ENCODE results near the gene PLB1.

PLB1 gene

DNA sequence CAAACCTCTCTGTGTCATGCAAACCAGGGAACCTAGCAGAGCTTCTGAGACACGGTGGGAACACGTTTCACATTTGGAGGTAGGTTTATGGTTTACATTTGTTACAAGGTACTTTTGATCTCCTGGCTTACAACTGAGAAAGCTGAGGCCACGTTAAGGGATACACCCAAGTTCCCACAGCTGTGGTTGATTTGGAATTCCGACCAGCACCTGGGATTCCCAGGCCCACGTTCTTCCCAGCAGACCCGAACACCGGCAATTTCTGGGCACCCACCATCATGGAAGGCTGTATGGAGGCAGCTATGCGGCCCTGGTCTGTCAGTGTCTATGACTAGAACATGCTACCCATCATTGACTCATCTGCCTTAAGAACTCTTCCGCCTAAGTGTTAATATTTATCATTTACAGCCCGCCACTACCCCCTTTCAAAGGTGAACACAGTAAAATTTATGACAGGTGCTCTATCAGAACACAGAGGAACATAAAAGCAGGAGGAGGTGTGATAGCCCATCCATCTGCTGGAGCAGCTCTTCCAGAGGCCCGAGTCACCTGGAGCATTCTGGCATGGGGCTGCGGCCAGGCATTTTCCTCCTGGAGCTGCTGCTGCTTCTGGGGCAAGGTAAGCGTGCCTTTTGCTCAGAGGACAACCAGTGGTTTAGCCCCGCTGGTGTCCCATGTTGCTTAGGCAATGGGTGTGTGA is at the start of gene PLB1:
Gene PLB1 (plus strand): TSS at position 510 of the 700 bp plus-strand sequence. CDS start 55 bp downstream, at position 565.
- no peaks in the 10 kb centered on the region for H3K27me3 ChIP-seq (ENCODE audit: insufficient read depth, low read depth, severe bottlenecking)
- H3K4me3 ChIP-seq (ENCODE audit: low read depth, low read length) = no peak within 1 kb of the TSS
- no peak for DNase-seq
- no peaks in the 10 kb centered on the region for H3K9me3 ChIP-seq (ENCODE audit: severe bottlenecking)
- H3K36me3 ChIP-seq = no peaks in the 10 kb centered on the region
- TF ChIP-seq, protein P1, sequence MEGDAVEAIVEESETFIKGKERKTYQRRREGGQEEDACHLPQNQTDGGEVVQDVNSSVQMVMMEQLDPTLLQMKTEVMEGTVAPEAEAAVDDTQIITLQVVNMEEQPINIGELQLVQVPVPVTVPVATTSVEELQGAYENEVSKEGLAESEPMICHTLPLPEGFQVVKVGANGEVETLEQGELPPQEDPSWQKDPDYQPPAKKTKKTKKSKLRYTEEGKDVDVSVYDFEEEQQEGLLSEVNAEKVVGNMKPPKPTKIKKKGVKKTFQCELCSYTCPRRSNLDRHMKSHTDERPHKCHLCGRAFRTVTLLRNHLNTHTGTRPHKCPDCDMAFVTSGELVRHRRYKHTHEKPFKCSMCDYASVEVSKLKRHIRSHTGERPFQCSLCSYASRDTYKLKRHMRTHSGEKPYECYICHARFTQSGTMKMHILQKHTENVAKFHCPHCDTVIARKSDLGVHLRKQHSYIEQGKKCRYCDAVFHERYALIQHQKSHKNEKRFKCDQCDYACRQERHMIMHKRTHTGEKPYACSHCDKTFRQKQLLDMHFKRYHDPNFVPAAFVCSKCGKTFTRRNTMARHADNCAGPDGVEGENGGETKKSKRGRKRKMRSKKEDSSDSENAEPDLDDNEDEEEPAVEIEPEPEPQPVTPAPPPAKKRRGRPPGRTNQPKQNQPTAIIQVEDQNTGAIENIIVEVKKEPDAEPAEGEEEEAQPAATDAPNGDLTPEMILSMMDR (IDR thresholded peaks at IDR 0.05; ENCODE audit: low read depth, low read length) = no peak
- H3K27ac ChIP-seq = no peak within 1 kb of the TSS

GRCh38 chr2:28446531-28446930 is 49.3 kb upstream of the PLB1 start:
- Histone ChIP-seq H3K4me3 (ENCODE audit: low read depth, low read length) (no peak overlapping the region), H3K27me3 (ENCODE audit: insufficient read depth, low read depth, severe bottlenecking) (no peaks in the 10 kb centered on the region), H3K9me3 (ENCODE audit: severe bottlenecking) (no peaks in the 10 kb centered on the region), H3K36me3 (no peaks in the 10 kb centered on the region), H3K27ac (no peak overlapping the region)
- no peak for DNase-seq
- TF ChIP-seq, protein P1 (IDR thresholded peaks at IDR 0.05; ENCODE audit: low read depth, low read length) = no peak

- no peak overlapping the region for H3K27ac ChIP-seq
Measured at GRCh38 chr2:28447086-28447485, 48.8 kb upstream of the PLB1 start.

DNA sequence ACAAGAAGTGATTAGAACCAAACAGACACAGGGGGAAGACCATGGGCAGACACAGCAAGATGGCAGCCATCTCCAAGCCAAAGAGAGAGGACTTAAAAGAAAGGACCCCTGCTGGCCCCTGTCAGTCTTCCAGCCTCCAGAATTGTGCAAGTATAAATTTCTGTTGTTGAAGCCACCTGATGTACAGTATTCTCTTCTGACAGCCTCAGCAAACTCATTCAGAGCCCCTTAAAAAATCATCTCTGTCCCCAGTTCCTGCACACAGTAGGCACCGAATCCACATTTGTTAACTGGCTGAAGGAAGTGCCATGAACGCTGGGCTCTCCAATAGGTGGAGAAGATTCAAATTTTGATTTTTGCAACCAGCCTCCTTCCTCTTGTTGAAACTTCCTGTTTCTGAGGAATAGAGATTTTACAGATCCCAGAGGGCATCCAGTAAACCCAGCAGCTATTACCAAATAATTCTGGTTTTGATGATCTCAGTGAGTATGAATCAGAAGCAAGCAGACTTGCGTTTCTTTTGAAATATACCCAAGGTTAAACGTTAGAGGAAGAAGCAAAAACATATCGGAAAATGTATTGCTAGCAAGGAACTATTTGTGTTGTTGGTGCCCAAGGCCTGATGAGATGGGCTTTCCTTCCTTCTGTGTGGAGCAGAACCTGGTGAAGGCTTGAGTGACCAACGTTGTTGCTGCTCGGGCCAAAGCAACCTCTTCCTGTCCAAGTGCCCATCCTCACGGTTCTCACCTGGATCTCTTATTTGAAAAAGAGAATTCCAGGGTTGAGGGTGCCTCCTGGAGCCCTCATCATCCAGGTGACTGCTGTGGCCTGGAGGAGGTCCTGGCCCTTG is 47.7 kb upstream of the PLB1 start:
- no peak overlapping the region for H3K4me3 ChIP-seq (ENCODE audit: low read depth, low read length)
- no peak overlapping the region for H3K27ac ChIP-seq
- DNase-seq = no peak
- TF ChIP-seq, protein P1 (IDR thresholded peaks at IDR 0.05; ENCODE audit: low read depth, low read length) = no peak
- no peaks in the 10 kb centered on the region for H3K9me3 ChIP-seq (ENCODE audit: severe bottlenecking)
- H3K27me3 ChIP-seq (ENCODE audit: insufficient read depth, low read depth, severe bottlenecking) = no peaks in the 10 kb centered on the region
- H3K36me3 ChIP-seq = no peaks in the 10 kb centered on the region

More at GRCh38 chr2:28447086-28447485, 48.8 kb upstream of the PLB1 start:
- H3K36me3 ChIP-seq = no peaks in the 10 kb centered on the region
- H3K27me3 ChIP-seq (ENCODE audit: insufficient read depth, low read depth, severe bottlenecking) = no peaks in the 10 kb centered on the region
- no peak for DNase-seq
- no peak overlapping the region for H3K4me3 ChIP-seq (ENCODE audit: low read depth, low read length)
- TF ChIP-seq, protein P1 (IDR thresholded peaks at IDR 0.05; ENCODE audit: low read depth, low read length) = no peak
- H3K9me3 ChIP-seq (ENCODE audit: severe bottlenecking) = no peaks in the 10 kb centered on the region

- TF ChIP-seq, protein P1 (IDR thresholded peaks at IDR 0.05; ENCODE audit: low read depth, low read length) = no peak
- no peaks in the 10 kb centered on the region for H3K36me3 ChIP-seq
- H3K27ac ChIP-seq = no peak overlapping the region
- no peaks in the 10 kb centered on the region for H3K9me3 ChIP-seq (ENCODE audit: severe bottlenecking)
- no peak for DNase-seq
- H3K27me3 ChIP-seq (ENCODE audit: insufficient read depth, low read depth, severe bottlenecking) = no peaks in the 10 kb centered on the region
- H3K4me3 ChIP-seq (ENCODE audit: low read depth, low read length) = no peak overlapping the region
Measured at GRCh38 chr2:28448793-28449100, 47.1 kb upstream of the PLB1 start.

All from WERI-Rb-1 (cell line).